ENCODE measurements around the gene OR10J4. TPM values are rescaled to one million over a fixed set of nuclear protein-coding genes. Genes with fewer than 3 reads are reported as not detected.

OR10J4 gene
- polyA plus RNA-seq, 3 donors, result not detected

DNA sequence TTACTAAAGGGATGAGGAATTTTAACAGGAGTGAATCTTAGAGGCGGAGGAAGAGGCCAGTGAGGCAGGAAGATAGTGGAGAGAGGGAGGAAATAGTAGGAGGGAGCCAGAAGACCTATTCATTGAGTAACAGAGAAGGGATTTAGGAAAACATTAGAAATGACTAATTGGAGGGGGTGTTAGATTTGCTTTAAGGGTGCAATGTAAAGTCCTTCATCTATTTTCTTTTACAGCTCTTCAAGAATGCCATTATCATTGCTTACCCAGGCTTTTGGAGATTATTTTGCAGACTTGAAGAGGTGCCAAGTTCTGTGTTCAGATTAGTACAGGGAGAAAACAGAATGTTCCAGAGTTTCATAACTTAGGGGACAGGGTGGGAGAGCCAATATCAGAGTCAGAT is 41.3 kb downstream of the OR10J4 start:
- no peak overlapping the region for H3K27ac ChIP-seq (ENCODE audit: low read depth in 1 of 2, low read length in 2 of 2)
- no peaks in the 10 kb centered on the region for H4K20me1 ChIP-seq (ENCODE audit: insufficient read depth, low read length)
- peaks cover 0 to 3% (median 0%) of the 10 kb centered on the region in 3 donors for H3K27me3 Mint-ChIP-seq (ENCODE audit: low read depth in 3 of 3)
- H3K36me3 ChIP-seq (replicated peaks in 1 of 2; ENCODE audit: control insufficient read depth in 1 of 2, insufficient read depth in 2 of 2, low read length in 2 of 2), result no peaks in the 10 kb centered on the region
- intact Hi-C loops (cut with micrococcal nuclease), result no loop called here
- H3K36me3 Mint-ChIP-seq, result no peaks in the 10 kb centered on the region
- H3K27me3 ChIP-seq (ENCODE audit: control insufficient read depth in 2 of 2, insufficient read depth in 2 of 2, low read length in 2 of 2), result no peaks in the 10 kb centered on the region
- no peak overlapping the region for H3K4me2 ChIP-seq (replicated peaks; ENCODE audit: extremely low read depth, low read length, poor library complexity, severe bottlenecking)
- no peak overlapping the region for H2AFZ ChIP-seq (ENCODE audit: insufficient read depth, low read depth, low read length, poor library complexity, severe bottlenecking)
- DNase-seq, result no peak
- no peaks in the 10 kb centered on the region for H3K79me2 ChIP-seq (ENCODE audit: insufficient read depth, low read length)
- TF ChIP-seq, protein P1, sequence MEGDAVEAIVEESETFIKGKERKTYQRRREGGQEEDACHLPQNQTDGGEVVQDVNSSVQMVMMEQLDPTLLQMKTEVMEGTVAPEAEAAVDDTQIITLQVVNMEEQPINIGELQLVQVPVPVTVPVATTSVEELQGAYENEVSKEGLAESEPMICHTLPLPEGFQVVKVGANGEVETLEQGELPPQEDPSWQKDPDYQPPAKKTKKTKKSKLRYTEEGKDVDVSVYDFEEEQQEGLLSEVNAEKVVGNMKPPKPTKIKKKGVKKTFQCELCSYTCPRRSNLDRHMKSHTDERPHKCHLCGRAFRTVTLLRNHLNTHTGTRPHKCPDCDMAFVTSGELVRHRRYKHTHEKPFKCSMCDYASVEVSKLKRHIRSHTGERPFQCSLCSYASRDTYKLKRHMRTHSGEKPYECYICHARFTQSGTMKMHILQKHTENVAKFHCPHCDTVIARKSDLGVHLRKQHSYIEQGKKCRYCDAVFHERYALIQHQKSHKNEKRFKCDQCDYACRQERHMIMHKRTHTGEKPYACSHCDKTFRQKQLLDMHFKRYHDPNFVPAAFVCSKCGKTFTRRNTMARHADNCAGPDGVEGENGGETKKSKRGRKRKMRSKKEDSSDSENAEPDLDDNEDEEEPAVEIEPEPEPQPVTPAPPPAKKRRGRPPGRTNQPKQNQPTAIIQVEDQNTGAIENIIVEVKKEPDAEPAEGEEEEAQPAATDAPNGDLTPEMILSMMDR (IDR thresholded peaks at IDR 0.05), result no peak
- peaks cover 0 to 4% (median 2%) of the 10 kb centered on the region in 7 donors for H3K9me3 Mint-ChIP-seq
- H3K4me1 ChIP-seq (ENCODE audit: control insufficient read depth in 1 of 2, insufficient read depth in 2 of 2, low read length in 2 of 2), result no peaks in the 10 kb centered on the region
- 100% methylated on average over 1 of the region's 1 CpG for WGBS (ENCODE audit: insufficient coverage)
- H3K27ac Mint-ChIP-seq, result no peak overlapping the region
- H3K4me3 Mint-ChIP-seq, result no peak overlapping the region
- no peaks in the 10 kb centered on the region for H3K9me3 ChIP-seq (replicated peaks in 1 of 2; ENCODE audit: control insufficient read depth in 1 of 2, insufficient read depth in 1 of 2, low read length in 2 of 2)
- no peak overlapping the region for H3K9ac ChIP-seq (ENCODE audit: insufficient read depth, low read length, poor library complexity, severe bottlenecking)
- no peak overlapping the region for H3K4me3 ChIP-seq (replicated peaks in 1 of 3; ENCODE audit: low read depth in 2 of 3, low read length in 3 of 3)
- H3K4me1 Mint-ChIP-seq, result no peaks in the 10 kb centered on the region

DNA sequence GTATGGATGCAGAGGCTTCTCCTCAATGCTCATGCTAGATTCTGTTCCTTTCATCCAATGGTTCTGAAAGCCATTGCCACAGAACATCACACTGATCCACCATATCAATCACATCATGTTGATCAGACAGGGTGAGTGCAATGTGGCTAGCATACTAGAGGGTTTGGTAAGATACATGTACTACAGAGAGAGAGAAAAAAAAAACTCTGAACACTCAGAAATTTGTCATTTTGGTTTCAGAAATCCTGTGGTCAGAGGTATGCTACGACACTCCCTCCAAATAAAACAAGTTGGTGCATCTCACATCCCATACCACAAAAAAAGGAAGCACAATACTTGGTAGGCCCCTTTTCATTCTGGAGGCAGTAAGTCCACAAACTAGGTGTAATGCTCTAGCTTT is 42.9 kb downstream of the OR10J4 start:
- Mint-ChIP-seq H3K27ac (no peak overlapping the region), H3K27me3 (ENCODE audit: low read depth in 3 of 3) (peaks cover 0 to 2% (median 0%) of the 10 kb centered on the region in 3 donors), H3K4me1 (no peaks in the 10 kb centered on the region)

More for the DNA sequence above, 42.9 kb downstream of the OR10J4 start:
- H3K27ac ChIP-seq (ENCODE audit: low read depth in 1 of 2, low read length in 2 of 2), result no peak overlapping the region
- no peaks in the 10 kb centered on the region for H3K9me3 ChIP-seq (replicated peaks in 1 of 2; ENCODE audit: control insufficient read depth in 1 of 2, insufficient read depth in 1 of 2, low read length in 2 of 2)
- H3K4me3 Mint-ChIP-seq, result no peak overlapping the region
- H3K27me3 ChIP-seq (ENCODE audit: control insufficient read depth in 2 of 2, insufficient read depth in 2 of 2, low read length in 2 of 2), result no peaks in the 10 kb centered on the region
- WGBS (ENCODE audit: insufficient coverage), result no CpG with 5 or more reads among the region's 1 CpG
- no peak overlapping the region for H3K4me2 ChIP-seq (replicated peaks; ENCODE audit: extremely low read depth, low read length, poor library complexity, severe bottlenecking)
- intact Hi-C loops (cut with micrococcal nuclease), result no loop called here
- H3K79me2 ChIP-seq (ENCODE audit: insufficient read depth, low read length), result no peaks in the 10 kb centered on the region
- TF ChIP-seq, protein P1 (IDR thresholded peaks at IDR 0.05), result no peak
- no peak for DNase-seq
- no peaks in the 10 kb centered on the region for H3K36me3 Mint-ChIP-seq
- H3K36me3 ChIP-seq (replicated peaks in 1 of 2; ENCODE audit: control insufficient read depth in 1 of 2, insufficient read depth in 2 of 2, low read length in 2 of 2), result no peaks in the 10 kb centered on the region
- H3K9ac ChIP-seq (ENCODE audit: insufficient read depth, low read length, poor library complexity, severe bottlenecking), result no peak overlapping the region
- no peaks in the 10 kb centered on the region for H4K20me1 ChIP-seq (ENCODE audit: insufficient read depth, low read length)
- H3K4me1 ChIP-seq (ENCODE audit: control insufficient read depth in 1 of 2, insufficient read depth in 2 of 2, low read length in 2 of 2), result no peaks in the 10 kb centered on the region
- H2AFZ ChIP-seq (ENCODE audit: insufficient read depth, low read depth, low read length, poor library complexity, severe bottlenecking), result no peak overlapping the region
- peaks cover 0 to 4% (median 2%) of the 10 kb centered on the region in 7 donors for H3K9me3 Mint-ChIP-seq
- H3K4me3 ChIP-seq (replicated peaks in 1 of 3; ENCODE audit: low read depth in 2 of 3, low read length in 3 of 3), result no peak overlapping the region

Other genes with a start within 250 kb of the OR10J4 start
- gene ACKR1, start 227.3 kb upstream of the OR10J4 start, polyA plus RNA-seq, result under 1 TPM in 1 of 3 donors, not detected in 2; 0.14 TPM
- gene FCER1A, start 129.9 kb upstream of the OR10J4 start, polyA plus RNA-seq, result 10 to 100 TPM in 2 of 3 donors, 1 to 10 TPM in 1; 8.4 to 29.6 (median 11.8) TPM
- gene OR10J1, start 7.5 kb downstream of the OR10J4 start, polyA plus RNA-seq, result not detected
- not detected for gene OR10J5, start 103.8 kb downstream of the OR10J4 start, polyA plus RNA-seq
- not detected for gene APCS, start 155.6 kb downstream of the OR10J4 start, polyA plus RNA-seq